Spleen (tissue), 11 donors: ENCODE results near the gene GPR156. TPM values are rescaled to one million over a fixed set of nuclear protein-coding genes. Genes with fewer than 3 reads are reported as not detected.

Source experiments
- DNase-seq: peaks from one replicate; pipeline ENCODE4 v3.0.0-alpha.2; 2020
- H3K27ac ChIP-seq, 8 donors: fragments of 200-600 bp; sonication (generic) in 7 of 8; 1 replicate in 4 of 8; 2 replicates in 4 of 8; pipeline versions ENCODE4 v1.5.0 to v1.8.0; 2016 to 2021; ENCODE audit warnings: inconsistent platforms in 4 of 8, mild to moderate bottlenecking in 4 of 8, moderate library complexity in 1 of 8
- H3K27me3 ChIP-seq, 7 donors: fragments of 200-600 bp; sonication (generic) in 6 of 7; replicated peaks in 1 of 7; 1 replicate in 4 of 7; 2 replicates in 3 of 7; pipeline versions ENCODE4 v1.5.0 to v1.8.0; 2016 to 2021; ENCODE audit warnings: inconsistent platforms in 3 of 7, mild to moderate bottlenecking in 1 of 7
- H3K36me3 ChIP-seq, 6 donors: fragments of 200-600 bp; sonication (generic) in 5 of 6; 1 replicate in 4 of 6; 2 replicates in 2 of 6; pipeline versions ENCODE4 v1.5.0 to v1.8.0; 2016 to 2021; ENCODE audit warnings: inconsistent platforms in 2 of 6
- H3K4me1 ChIP-seq, 6 donors: fragments of 200-600 bp; sonication (generic) in 5 of 6; 1 replicate in 3 of 6; 2 replicates in 3 of 6; pipeline versions ENCODE4 v1.5.0 to v1.8.0; 2016 to 2021; ENCODE audit warnings: inconsistent platforms in 3 of 6
- H3K4me3 ChIP-seq, 8 donors: fragments of 200-600 bp; sonication (generic) in 7 of 8; 1 replicate in 4 of 8; 2 replicates in 4 of 8; pipeline versions ENCODE4 v1.5.0 to v1.8.0; 2016 to 2021; ENCODE audit warnings: inconsistent platforms in 4 of 8, mild to moderate bottlenecking in 4 of 8, moderate library complexity in 2 of 8
- H3K9me3 ChIP-seq, 8 donors: fragments of 200-600 bp; sonication (generic) in 7 of 8; 1 replicate in 4 of 8; 2 replicates in 4 of 8; pipeline versions ENCODE4 v1.5.0 to v1.8.0; 2016 to 2021; ENCODE audit warnings: inconsistent platforms in 4 of 8
- CTCF ChIP-seq, 11 experiments: fragments of 200-600 bp in 7 of 11; fragments of 450-650 bp in 4 of 11; sonication (generic) in 4 of 11; IDR thresholded peaks in 8 of 11; conservative IDR thresholded peaks in 3 of 11; 1 replicate in 7 of 11; 2 replicates in 4 of 11; pipeline versions ENCODE4 v1.4.0 to v1.8.0; 2016 to 2021; ENCODE audit warnings: antibody characterized with exemption in 11 of 11, inconsistent platforms in 4 of 11, mild to moderate bottlenecking in 1 of 11
- POLR2A ChIP-seq, 3 donors: fragments of 450-650 bp; IDR thresholded peaks; one replicate each; pipeline ENCODE4 v1.5.1; 2017; ENCODE audit warnings: antibody characterized with exemption in 3 of 3, mild to moderate bottlenecking in 1 of 3
- POLR2AphosphoS5 ChIP-seq, 3 donors: sonication (generic); formaldehyde crosslinking; IDR thresholded peaks; one replicate each; pipeline ENCODE4 v1.5.1; 2017; ENCODE audit warnings: antibody characterized with exemption in 3 of 3
- WGBS, 5 donors: extraction: QIAGEN DNeasy Blood & Tissue Kit in 3 of 5; methylation state at CpG; one replicate each; pipeline versions ENCODE4 v1.1.5 to v1.1.7; 2013 to 2018; 5-methylcytosine and 5-hydroxymethylcytosine counted together
- intact Hi-C: fragments of 100-400 bp; cut with DNase I; formaldehyde crosslinking; loops from one replicate; pipeline ENCODE4 v1.15.0; 2023; ENCODE audit warnings: low total_unique reads
- polyA plus RNA-seq, 3 donors: library from polyadenylated mRNA; stranded (reverse); fragments of 200-250 nt; gene quantifications; one replicate each; pipeline ENCODE4 v1.2.1, GENCODE V29; 2013
- total RNA-seq, 7 donors: library from RNA; depleted of rRNA in 3 of 7; stranded (reverse); fragments of >200 nt in 3 of 7; fragmentation: NEBNext Ultra II Directional in 4 of 7; extraction: Animal tissue kit (Norgen Biotek cat#: 25700) in 4 of 7; gene quantifications; one replicate each; pipeline versions ENCODE4 v1.1.0 to v1.2.1, GENCODE V29; 2016 to 2021
- donor health status: healthy with polysubstance abuse.
- donor health status: DM: no; HTN: no; CAD: no; lungs with moderate emphysema.
- donor health status: DM: no; HTN: no; CAD: no.
- donor health status: Bipolar disorder and iron deficiency.
- donor health status: healthy.
- donor health status: DM: no; HTN: no; CAD: no.
- donor health status: DM: yes; HTN: yes; CAD: no.

GPR156 gene
- total and polyA plus RNA-seq, 10 donors = 0.03 to 0.41 (median 0.18) TPM; not detected in 4

GRCh38 chr3:120162400-120162799, 122.6 kb downstream of the GPR156 start:
- intact Hi-C loops = no loop called here
- peaks cover 0 to 14% (median 2%) of the 10 kb centered on the region in 6 donors for H3K4me1 ChIP-seq
- DNase-seq = no peak
- no peaks in the 10 kb centered on the region for H3K27me3 ChIP-seq
- no peaks in the 10 kb centered on the region for H3K9me3 ChIP-seq
- H3K27ac ChIP-seq = peak overlapping the region in 5 of 8 donors; percentile 23 to 86 (median 62)
- H3K36me3 ChIP-seq = no peaks in the 10 kb centered on the region
- no peak for TF ChIP-seq POLR2AphosphoS5 (IDR thresholded peaks at IDR 0.05)
- no peak for TF ChIP-seq CTCF (IDR thresholded peaks at IDR 0.05 in 8 of 11, conservative IDR thresholded peaks at IDR 0.05 in 3 of 11)
- no peak for TF ChIP-seq POLR2A (IDR thresholded peaks at IDR 0.05)
- no peak overlapping the region for H3K4me3 ChIP-seq

GRCh38 chr3:120161902-120162301, 123.1 kb downstream of the GPR156 start:
- H3K9me3 ChIP-seq = no peaks in the 10 kb centered on the region
- TF ChIP-seq POLR2AphosphoS5 (IDR thresholded peaks at IDR 0.05) = no peak
- no peak for TF ChIP-seq CTCF (IDR thresholded peaks at IDR 0.05 in 8 of 11, conservative IDR thresholded peaks at IDR 0.05 in 3 of 11)
- TF ChIP-seq POLR2A (IDR thresholded peaks at IDR 0.05) = no peak
- H3K27ac ChIP-seq = peak overlapping the region in 5 of 8 donors; percentile 26 to 86 (median 62)
- H3K27me3 ChIP-seq = no peaks in the 10 kb centered on the region
- intact Hi-C loops = no loop called here
- 54 to 79% (median 70%) methylated on average over 3 of the region's 3 CpGs for WGBS, 5 donors
- H3K4me3 ChIP-seq = no peak overlapping the region
- H3K36me3 ChIP-seq = no peaks in the 10 kb centered on the region
- no peak for DNase-seq
- H3K4me1 ChIP-seq = peaks cover 0 to 14% (median 2%) of the 10 kb centered on the region in 6 donors

GRCh38 chr3:120160050-120160449, 125.0 kb downstream of the GPR156 start:
- no peaks in the 10 kb centered on the region for H3K36me3 ChIP-seq
- 36 to 68% (median 60%) methylated on average over 1 of the region's 1 CpG for WGBS, 5 donors
- no peak overlapping the region for H3K4me3 ChIP-seq
- no peaks in the 10 kb centered on the region for H3K27me3 ChIP-seq
- no peak for DNase-seq
- H3K9me3 ChIP-seq = peaks cover 0 to 12% (median 11%) of the 10 kb centered on the region in 8 donors
- TF ChIP-seq CTCF (IDR thresholded peaks at IDR 0.05 in 8 of 11, conservative IDR thresholded peaks at IDR 0.05 in 3 of 11) = no peak
- no peak for TF ChIP-seq POLR2AphosphoS5 (IDR thresholded peaks at IDR 0.05)
- TF ChIP-seq POLR2A (IDR thresholded peaks at IDR 0.05) = no peak
- H3K27ac ChIP-seq = peak overlapping the region in 1 of 8 donors; percentile 86
- H3K4me1 ChIP-seq = peaks cover 0 to 14% (median 2%) of the 10 kb centered on the region in 6 donors
- intact Hi-C loops = no loop called here

GRCh38 chr3:120157681-120158080, 127.3 kb downstream of the GPR156 start:
- Histone ChIP-seq H3K27ac (no peak overlapping the region), H3K36me3 (no peaks in the 10 kb centered on the region), H3K4me3 (no peak overlapping the region), H3K27me3 (no peaks in the 10 kb centered on the region), H3K4me1 (peaks cover 0 to 14% (median 2%) of the 10 kb centered on the region in 6 donors), H3K9me3 (peaks cover 0 to 27% (median 23%) of the 10 kb centered on the region in 8 donors)
- intact Hi-C loops = no loop called here
- DNase-seq = no peak
- WGBS, 5 donors = 87 to 98% (median 97%) methylated on average over 5 of the region's 5 CpGs
- TF ChIP-seq CTCF (IDR thresholded peaks at IDR 0.05 in 8 of 11, conservative IDR thresholded peaks at IDR 0.05 in 3 of 11) = no peak
- TF ChIP-seq POLR2A (IDR thresholded peaks at IDR 0.05) = no peak
- no peak for TF ChIP-seq POLR2AphosphoS5 (IDR thresholded peaks at IDR 0.05)
